Measurements from ENCODE around the gene IGSF23.
"Not testable (repeated sequence)": the region's sequence is repeated elsewhere in the genome, so short reads cannot be mapped to it uniquely, and the experiment has no call there.

DNA sequence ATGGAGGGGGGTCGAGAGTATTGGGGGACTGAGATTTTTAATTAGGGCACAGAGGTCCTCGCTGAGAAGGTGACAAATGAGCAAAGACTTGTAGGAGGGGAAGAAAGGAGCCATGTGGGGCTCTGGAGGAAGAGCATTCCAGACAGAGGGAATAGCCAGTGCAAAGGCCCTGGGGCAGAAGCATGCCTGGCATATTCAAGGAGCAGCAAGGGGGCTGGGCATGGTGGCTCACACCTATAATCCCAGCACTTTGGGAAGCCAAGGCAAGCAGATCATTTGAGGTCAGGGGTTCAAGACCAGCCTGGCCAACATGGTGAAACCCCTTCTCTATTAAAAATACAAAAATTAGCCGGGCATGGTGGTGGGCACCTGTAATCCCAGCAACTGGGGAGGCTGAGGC lies 71.0 kb downstream of the IGSF23 start:
- not testable (repeated sequence) for TF ChIP-seq CTCF, POLR2A (IDR thresholded peaks at IDR 0.05)
